ENCODE measurements around the gene MCF2L.

The MCF2L gene

GRCh38 chr13:112978561-112979405 is 9.8 kb downstream of the MCF2L start:
- in situ Hi-C loops (cut with MboI; ENCODE audit: low sequenced_read_pairs), result no loop called here

- in situ Hi-C loops (cut with MboI; ENCODE audit: low sequenced_read_pairs), result no loop called here
Observed at GRCh38 chr13:112979406-112979902, 10.4 kb downstream of the MCF2L start.

GRCh38 chr13:112980434-112980833 is 11.4 kb downstream of the MCF2L start:
- in situ Hi-C loops (cut with MboI; ENCODE audit: low sequenced_read_pairs), result no loop called here

GRCh38 chr13:112981451-112981850 is 12.4 kb downstream of the MCF2L start:
- in situ Hi-C loops (cut with MboI; ENCODE audit: low sequenced_read_pairs), result no loop called here

GRCh38 chr13:112982281-112983041 is 13.4 kb downstream of the MCF2L start:
- in situ Hi-C loops (cut with MboI; ENCODE audit: low sequenced_read_pairs), result no loop called here

- in situ Hi-C loops (cut with MboI; ENCODE audit: low sequenced_read_pairs), result no loop called here
Observed at GRCh38 chr13:112983042-112983305, 14.0 kb downstream of the MCF2L start.

- in situ Hi-C loops (cut with MboI; ENCODE audit: low sequenced_read_pairs), result no loop called here
Observed at GRCh38 chr13:112983428-112984196, 14.6 kb downstream of the MCF2L start.

GRCh38 chr13:112984501-112984900 is 15.5 kb downstream of the MCF2L start:
- in situ Hi-C loops (cut with MboI; ENCODE audit: low sequenced_read_pairs), result no loop called here

GRCh38 chr13:112984954-112985802 is 16.2 kb downstream of the MCF2L start:
- in situ Hi-C loops (cut with MboI; ENCODE audit: low sequenced_read_pairs), result no loop called here

GRCh38 chr13:112985803-112986408 is 16.9 kb downstream of the MCF2L start:
- in situ Hi-C loops (cut with MboI; ENCODE audit: low sequenced_read_pairs), result no loop called here

GRCh38 chr13:112986470-112986869 is 17.5 kb downstream of the MCF2L start:
- in situ Hi-C loops (cut with MboI; ENCODE audit: low sequenced_read_pairs), result no loop called here

- in situ Hi-C loops (cut with MboI; ENCODE audit: low sequenced_read_pairs), result no loop called here
Observed at GRCh38 chr13:112986946-112987681, 18.1 kb downstream of the MCF2L start.

- in situ Hi-C loops (cut with MboI; ENCODE audit: low sequenced_read_pairs), result no loop called here
Observed at GRCh38 chr13:112987682-112988024, 18.6 kb downstream of the MCF2L start.

GRCh38 chr13:112990783-112991182 is 21.8 kb downstream of the MCF2L start:
- in situ Hi-C loops (cut with MboI; ENCODE audit: low sequenced_read_pairs), result no loop called here

- in situ Hi-C loops (cut with MboI; ENCODE audit: low sequenced_read_pairs), result no loop called here
Observed at GRCh38 chr13:112991609-112992008, 22.6 kb downstream of the MCF2L start.

- in situ Hi-C loops (cut with MboI; ENCODE audit: low sequenced_read_pairs), result no loop called here
Observed at GRCh38 chr13:112992931-112993680, 24.1 kb downstream of the MCF2L start.

GRCh38 chr13:112994084-112994780 is 25.2 kb downstream of the MCF2L start:
- in situ Hi-C loops (cut with MboI; ENCODE audit: low sequenced_read_pairs), result no loop called here

GRCh38 chr13:112994781-112995355 is 25.9 kb downstream of the MCF2L start:
- in situ Hi-C loops (cut with MboI; ENCODE audit: low sequenced_read_pairs), result no loop called here
